HepG2 (cell line): ENCODE results near the gene TP53TG5. TPM values are rescaled to one million over a fixed set of nuclear protein-coding genes. Genes with fewer than 3 reads are reported as not detected.

Experiments
- MAFF ChIP-seq: IDR thresholded peaks from 2 replicates; pipeline ENCODE4 v1.6.1; 2011; ENCODE audit warnings: low read depth, low read length, improper control_type of control experiment
- NCOA5 ChIP-seq: sonication (generic); formaldehyde crosslinking; IDR thresholded peaks from 2 replicates; pipeline ENCODE4 v1.4.0; 2020; ENCODE audit warnings: missing genetic modification reagents
- POLR2A ChIP-seq, 2 experiments: IDR thresholded peaks; 2 replicates each; pipeline ENCODE4 v1.6.1; 2011; ENCODE audit warnings: low read depth in 2 of 2, low read length in 2 of 2, mild to moderate bottlenecking in 1 of 2, moderate library complexity in 1 of 2; ENCODE audit not compliant: insufficient read depth in 1 of 2
- SIN3B ChIP-seq: fragments of 150-350 bp; IDR thresholded peaks from 2 replicates; pipeline ENCODE4 v1.6.1; 2014; ENCODE audit warnings: low read length
- ZFP41 ChIP-seq: sonication (generic); formaldehyde crosslinking; IDR thresholded peaks from 2 replicates; pipeline ENCODE4 v1.4.0; 2020; ENCODE audit warnings: mild to moderate bottlenecking, missing genetic modification reagents, borderline replicate concordance
- ZNF138 ChIP-seq: sonication (generic); formaldehyde crosslinking; IDR thresholded peaks from 2 replicates; pipeline ENCODE4 v1.5.0; 2020; ENCODE audit warnings: mild to moderate bottlenecking, low read depth, missing genetic modification reagents
- ZNF251 ChIP-seq: sonication (generic); formaldehyde crosslinking; IDR thresholded peaks from 2 replicates; pipeline ENCODE4 v1.9.0; 2021; ENCODE audit warnings: mild to moderate bottlenecking, missing genetic modification reagents
- ZNF335 ChIP-seq: sonication (generic); formaldehyde crosslinking; IDR thresholded peaks from 2 replicates; pipeline ENCODE4 v1.4.0; 2020; ENCODE audit warnings: missing genetic modification reagents
- ZNF577 ChIP-seq: sonication (generic); formaldehyde crosslinking; IDR thresholded peaks from 2 replicates; pipeline ENCODE4 v1.4.0; 2020; ENCODE audit warnings: mild to moderate bottlenecking, low read depth, missing genetic modification reagents, borderline replicate concordance
- ZNF619 ChIP-seq: sonication (generic); formaldehyde crosslinking; IDR thresholded peaks from 2 replicates; pipeline ENCODE4 v1.4.0; 2020; ENCODE audit warnings: mild to moderate bottlenecking, missing genetic modification reagents
- ZNF773 ChIP-seq: sonication (generic); formaldehyde crosslinking; IDR thresholded peaks from 2 replicates; pipeline ENCODE4 v1.4.0; 2020; ENCODE audit warnings: missing genetic modification reagents, borderline replicate concordance
- ZNF781 ChIP-seq: sonication (generic); formaldehyde crosslinking; IDR thresholded peaks from 2 replicates; pipeline ENCODE4 v1.5.1; 2020; ENCODE audit warnings: borderline replicate concordance, mild to moderate bottlenecking, missing genetic modification reagents; ENCODE audit errors: not compliant biosample characterization
- ZNF879 ChIP-seq: sonication (generic); formaldehyde crosslinking; IDR thresholded peaks from 2 replicates; pipeline ENCODE4 v1.8.1; 2023; ENCODE audit warnings: missing genetic modification reagents
- polyA plus RNA-seq, 8 experiments: library from polyadenylated mRNA; depleted of rRNA in 3 of 8; stranded (reverse) in 7 of 8; unstranded in 1 of 8; fragments of >200 nt; fragmentation: Illumina TruSeq in 4 of 8; extraction: Trizol in 4 of 8; gene quantifications; 2 replicates each; pipeline versions ENCODE4 v1.2.1 to v1.2.3, GENCODE V29; 2011 to 2016; ENCODE audit warnings: low read depth in 4 of 8, missing spikeins in 1 of 8, mixed read lengths in 1 of 8; ENCODE audit not compliant: insufficient read depth in 1 of 8
- total RNA-seq, 5 experiments: library from RNA; depleted of rRNA; stranded (reverse); fragments of >200 nt; fragmentation: Illumina TruSeq; extraction: Trizol; gene quantifications; 2 replicates each; pipeline ENCODE4 v1.2.3, GENCODE V29; 2016; ENCODE audit warnings: low read depth in 1 of 5
- TF ChIP-seq, protein P1 (sequence below): sonication (generic); formaldehyde crosslinking; IDR thresholded peaks from 2 replicates; pipeline ENCODE4; 2020; ENCODE audit warnings: missing genetic modification reagents, mild to moderate bottlenecking, borderline replicate concordance
- TF ChIP-seq, protein P2 (sequence below): sonication (generic); formaldehyde crosslinking; IDR thresholded peaks from 2 replicates; pipeline ENCODE4 v1.4.0; 2020; ENCODE audit warnings: missing genetic modification reagents, mild to moderate bottlenecking, borderline replicate concordance
- TF ChIP-seq, protein P3 (sequence below): IDR thresholded peaks from 2 replicates; pipeline ENCODE4 v1.6.1; 2016; ENCODE audit warnings: low read depth
- TF ChIP-seq, protein P4 (sequence below): sonication (generic); formaldehyde crosslinking; IDR thresholded peaks from 2 replicates; pipeline ENCODE4 v1.8.0; 2022; ENCODE audit warnings: mild to moderate bottlenecking, missing genetic modification reagents
- TF ChIP-seq, protein P5 (sequence below): conservative IDR thresholded peaks from 2 replicates; pipeline ENCODE4 v1.6.1; 2018; ENCODE audit warnings: missing genetic modification reagents

The TP53TG5 gene
- total and polyA plus RNA-seq, 2 of the 13 experiments (the other 11 are each of a cell fraction or from before 2014, with no cell fraction given), result 0.11 TPM; not detected in 1

DNA sequence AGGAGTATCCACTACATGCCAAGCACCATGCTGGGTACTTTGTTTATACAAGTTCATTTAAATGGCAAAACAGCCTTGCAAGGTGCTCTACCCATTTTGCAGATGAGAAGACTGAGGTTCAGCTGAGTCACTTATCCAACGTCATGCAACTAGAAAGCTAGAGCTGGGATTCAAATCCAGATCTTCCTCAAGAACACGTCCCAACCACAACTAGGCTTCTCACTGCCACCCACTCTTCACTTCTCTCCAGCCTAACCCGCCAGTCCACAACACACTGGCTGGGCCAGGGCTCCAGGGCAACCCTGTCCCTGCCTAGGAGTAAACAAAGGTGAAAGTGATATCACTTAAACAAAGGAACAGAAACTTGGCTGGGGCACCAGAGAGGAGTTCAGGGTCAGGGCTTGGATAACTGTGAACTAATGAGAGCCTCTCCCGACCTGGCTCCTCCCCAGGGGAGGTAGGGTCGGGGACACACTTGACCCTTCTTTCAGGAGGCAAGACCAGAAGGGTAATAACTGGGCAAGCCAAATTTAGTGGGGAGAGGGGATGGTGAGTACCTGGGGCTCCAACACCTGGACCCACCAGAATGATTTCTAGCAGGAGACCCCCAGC is 37.8 kb downstream of the TP53TG5 start (continued):
- TF ChIP-seq, protein P1, sequence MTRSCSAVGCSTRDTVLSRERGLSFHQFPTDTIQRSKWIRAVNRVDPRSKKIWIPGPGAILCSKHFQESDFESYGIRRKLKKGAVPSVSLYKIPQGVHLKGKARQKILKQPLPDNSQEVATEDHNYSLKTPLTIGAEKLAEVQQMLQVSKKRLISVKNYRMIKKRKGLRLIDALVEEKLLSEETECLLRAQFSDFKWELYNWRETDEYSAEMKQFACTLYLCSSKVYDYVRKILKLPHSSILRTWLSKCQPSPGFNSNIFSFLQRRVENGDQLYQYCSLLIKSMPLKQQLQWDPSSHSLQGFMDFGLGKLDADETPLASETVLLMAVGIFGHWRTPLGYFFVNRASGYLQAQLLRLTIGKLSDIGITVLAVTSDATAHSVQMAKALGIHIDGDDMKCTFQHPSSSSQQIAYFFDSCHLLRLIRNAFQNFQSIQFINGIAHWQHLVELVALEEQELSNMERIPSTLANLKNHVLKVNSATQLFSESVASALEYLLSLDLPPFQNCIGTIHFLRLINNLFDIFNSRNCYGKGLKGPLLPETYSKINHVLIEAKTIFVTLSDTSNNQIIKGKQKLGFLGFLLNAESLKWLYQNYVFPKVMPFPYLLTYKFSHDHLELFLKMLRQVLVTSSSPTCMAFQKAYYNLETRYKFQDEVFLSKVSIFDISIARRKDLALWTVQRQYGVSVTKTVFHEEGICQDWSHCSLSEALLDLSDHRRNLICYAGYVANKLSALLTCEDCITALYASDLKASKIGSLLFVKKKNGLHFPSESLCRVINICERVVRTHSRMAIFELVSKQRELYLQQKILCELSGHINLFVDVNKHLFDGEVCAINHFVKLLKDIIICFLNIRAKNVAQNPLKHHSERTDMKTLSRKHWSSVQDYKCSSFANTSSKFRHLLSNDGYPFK, result no peak
- TF ChIP-seq ZNF138 (0 out of 2 replicates have a peak, but pooled peaks have one; percentile 65), POLR2A (IDR thresholded peaks at IDR 0.05; ENCODE audit: insufficient read depth in 1 of 2, low read depth in 2 of 2, low read length in 2 of 2) (no peak; a peak in 1 of 4 replicates), ZNF577 (CRISPR knock-in tag) (no peak), ZFP41 (CRISPR knock-in tag) (no peak), ZNF781 (CRISPR knock-in tag) (peak; percentile 85), NCOA5 (CRISPR knock-in tag) (no peak), ZNF251 (CRISPR knock-in tag) (no peak), ZNF619 (no peak), ZNF879 (CRISPR knock-in tag) (no peak), ZNF335 (CRISPR knock-in tag) (no peak; the same call in 1 of the 2 replicates), SIN3B (0 out of 2 replicates have a peak, but pooled peaks have one; percentile 19), ZNF773 (CRISPR knock-in tag) (0 out of 2 replicates have a peak, but pooled peaks have one; percentile 22), MAFF (0 out of 2 replicates have a peak, but pooled peaks have one; percentile 20)
- TF ChIP-seq, protein P2, sequence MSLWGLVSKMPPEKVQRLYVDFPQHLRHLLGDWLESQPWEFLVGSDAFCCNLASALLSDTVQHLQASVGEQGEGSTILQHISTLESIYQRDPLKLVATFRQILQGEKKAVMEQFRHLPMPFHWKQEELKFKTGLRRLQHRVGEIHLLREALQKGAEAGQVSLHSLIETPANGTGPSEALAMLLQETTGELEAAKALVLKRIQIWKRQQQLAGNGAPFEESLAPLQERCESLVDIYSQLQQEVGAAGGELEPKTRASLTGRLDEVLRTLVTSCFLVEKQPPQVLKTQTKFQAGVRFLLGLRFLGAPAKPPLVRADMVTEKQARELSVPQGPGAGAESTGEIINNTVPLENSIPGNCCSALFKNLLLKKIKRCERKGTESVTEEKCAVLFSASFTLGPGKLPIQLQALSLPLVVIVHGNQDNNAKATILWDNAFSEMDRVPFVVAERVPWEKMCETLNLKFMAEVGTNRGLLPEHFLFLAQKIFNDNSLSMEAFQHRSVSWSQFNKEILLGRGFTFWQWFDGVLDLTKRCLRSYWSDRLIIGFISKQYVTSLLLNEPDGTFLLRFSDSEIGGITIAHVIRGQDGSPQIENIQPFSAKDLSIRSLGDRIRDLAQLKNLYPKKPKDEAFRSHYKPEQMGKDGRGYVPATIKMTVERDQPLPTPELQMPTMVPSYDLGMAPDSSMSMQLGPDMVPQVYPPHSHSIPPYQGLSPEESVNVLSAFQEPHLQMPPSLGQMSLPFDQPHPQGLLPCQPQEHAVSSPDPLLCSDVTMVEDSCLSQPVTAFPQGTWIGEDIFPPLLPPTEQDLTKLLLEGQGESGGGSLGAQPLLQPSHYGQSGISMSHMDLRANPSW, result no peak
- TF ChIP-seq, protein P3, sequence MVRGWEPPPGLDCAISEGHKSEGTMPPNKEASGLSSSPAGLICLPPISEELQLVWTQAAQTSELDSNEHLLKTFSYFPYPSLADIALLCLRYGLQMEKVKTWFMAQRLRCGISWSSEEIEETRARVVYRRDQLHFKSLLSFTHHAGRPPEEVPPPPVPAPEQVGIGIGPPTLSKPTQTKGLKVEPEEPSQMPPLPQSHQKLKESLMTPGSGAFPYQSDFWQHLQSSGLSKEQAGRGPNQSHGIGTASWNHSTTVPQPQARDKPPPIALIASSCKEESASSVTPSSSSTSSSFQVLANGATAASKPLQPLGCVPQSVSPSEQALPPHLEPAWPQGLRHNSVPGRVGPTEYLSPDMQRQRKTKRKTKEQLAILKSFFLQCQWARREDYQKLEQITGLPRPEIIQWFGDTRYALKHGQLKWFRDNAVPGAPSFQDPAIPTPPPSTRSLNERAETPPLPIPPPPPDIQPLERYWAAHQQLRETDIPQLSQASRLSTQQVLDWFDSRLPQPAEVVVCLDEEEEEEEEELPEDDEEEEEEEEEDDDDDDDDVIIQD (CRISPR knock-in tag), result no peak; the same call in 1 of the 2 replicates
- TF ChIP-seq, protein P4, sequence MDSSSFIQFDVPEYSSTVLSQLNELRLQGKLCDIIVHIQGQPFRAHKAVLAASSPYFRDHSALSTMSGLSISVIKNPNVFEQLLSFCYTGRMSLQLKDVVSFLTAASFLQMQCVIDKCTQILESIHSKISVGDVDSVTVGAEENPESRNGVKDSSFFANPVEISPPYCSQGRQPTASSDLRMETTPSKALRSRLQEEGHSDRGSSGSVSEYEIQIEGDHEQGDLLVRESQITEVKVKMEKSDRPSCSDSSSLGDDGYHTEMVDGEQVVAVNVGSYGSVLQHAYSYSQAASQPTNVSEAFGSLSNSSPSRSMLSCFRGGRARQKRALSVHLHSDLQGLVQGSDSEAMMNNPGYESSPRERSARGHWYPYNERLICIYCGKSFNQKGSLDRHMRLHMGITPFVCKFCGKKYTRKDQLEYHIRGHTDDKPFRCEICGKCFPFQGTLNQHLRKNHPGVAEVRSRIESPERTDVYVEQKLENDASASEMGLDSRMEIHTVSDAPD (CRISPR knock-in tag), result no peak
- TF ChIP-seq, protein P5, sequence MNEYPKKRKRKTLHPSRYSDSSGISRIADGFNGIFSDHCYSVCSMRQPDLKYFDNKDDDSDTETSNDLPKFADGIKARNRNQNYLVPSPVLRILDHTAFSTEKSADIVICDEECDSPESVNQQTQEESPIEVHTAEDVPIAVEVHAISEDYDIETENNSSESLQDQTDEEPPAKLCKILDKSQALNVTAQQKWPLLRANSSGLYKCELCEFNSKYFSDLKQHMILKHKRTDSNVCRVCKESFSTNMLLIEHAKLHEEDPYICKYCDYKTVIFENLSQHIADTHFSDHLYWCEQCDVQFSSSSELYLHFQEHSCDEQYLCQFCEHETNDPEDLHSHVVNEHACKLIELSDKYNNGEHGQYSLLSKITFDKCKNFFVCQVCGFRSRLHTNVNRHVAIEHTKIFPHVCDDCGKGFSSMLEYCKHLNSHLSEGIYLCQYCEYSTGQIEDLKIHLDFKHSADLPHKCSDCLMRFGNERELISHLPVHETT (CRISPR knock-in tag), result no peak
